GM23338 (cell line): ENCODE data around the gene GRIK2. TPM values are rescaled to one million over a fixed set of nuclear protein-coding genes. Genes with fewer than 3 reads are reported as not detected.

Experiments used
- ATAC-seq: fragments of 200-7000 bp; cut with Tn5 transposase; 3 replicates; pipeline ENCODE4 v1.9.1; 2020
- DNase-seq: peaks from one replicate; pipeline ENCODE4 v3.0.0-alpha.2; 2015; ENCODE audit warnings: low spot score
- H2AFZ ChIP-seq: fragments of 200-600 bp; sonication (generic); 2 replicates; pipeline ENCODE4 v1.8.0; 2016; ENCODE audit warnings: antibody characterized with exemption, mild to moderate bottlenecking, moderate library complexity
- H3F3A ChIP-seq: fragments of 200-600 bp; sonication (generic); replicated peaks from 2 replicates; pipeline ENCODE4 v1.8.0; 2017; ENCODE audit warnings: antibody characterized with exemption, mixed run types, low read depth
- H3K27ac ChIP-seq: fragments of 200-600 bp; sonication (generic); 2 replicates; pipeline ENCODE4 v1.6.1; 2016; ENCODE audit warnings: low read depth
- H3K27me3 ChIP-seq: fragments of 200-600 bp; sonication (generic); 2 replicates; pipeline ENCODE4 v1.8.0; 2016; ENCODE audit warnings: mild to moderate bottlenecking, mixed run types, moderate library complexity; ENCODE audit not compliant: insufficient read depth
- H3K36me3 ChIP-seq: fragments of 200-600 bp; sonication (generic); 2 replicates; pipeline ENCODE4 v1.8.0; 2016; ENCODE audit warnings: mild to moderate bottlenecking; ENCODE audit not compliant: insufficient read depth
- H3K4me1 ChIP-seq: fragments of 200-600 bp; sonication (generic); 2 replicates; pipeline ENCODE4 v1.8.0; 2016; ENCODE audit warnings: mild to moderate bottlenecking, moderate library complexity; ENCODE audit not compliant: insufficient read depth
- H3K4me2 ChIP-seq: fragments of 200-600 bp; sonication (generic); 2 replicates; pipeline ENCODE4 v1.7.1; 2017; ENCODE audit warnings: mixed run types
- H3K4me3 ChIP-seq: fragments of 200-600 bp; sonication (generic); 2 replicates; pipeline ENCODE4 v1.6.1; 2016; ENCODE audit warnings: mixed run types
- H3K79me2 ChIP-seq: fragments of 200-600 bp; sonication (generic); replicated peaks from 2 replicates; pipeline ENCODE4 v1.8.0; 2017; ENCODE audit warnings: mild to moderate bottlenecking; ENCODE audit not compliant: insufficient read depth
- H3K9me2 ChIP-seq: fragments of 200-600 bp; sonication (generic); 2 replicates; pipeline ENCODE4 v1.8.0; 2017; ENCODE audit not compliant: insufficient read depth
- H4K20me1 ChIP-seq: fragments of 200-600 bp; sonication (generic); replicated peaks from 2 replicates; pipeline ENCODE4 v1.8.0; 2017; ENCODE audit warnings: mild to moderate bottlenecking; ENCODE audit not compliant: insufficient read depth
- H3K27ac Mint-ChIP-seq: 2 replicates; pipeline ENCODE4 v1.8.0; 2020; ENCODE audit warnings: inconsistent platforms, mild to moderate bottlenecking, moderate library complexity, mixed read lengths
- H3K27me3 Mint-ChIP-seq: 3 replicates; pipeline ENCODE4 v1.8.0; 2022; ENCODE audit warnings: low read depth, mild to moderate bottlenecking, moderate library complexity, mixed read lengths, inconsistent platforms; ENCODE audit not compliant: insufficient read depth, poor library complexity
- H3K36me3 Mint-ChIP-seq: 3 replicates; pipeline ENCODE4 v1.8.0; 2021; ENCODE audit warnings: low read depth, mild to moderate bottlenecking, inconsistent platforms, moderate library complexity, mixed read lengths
- H3K4me1 Mint-ChIP-seq: 3 replicates; pipeline ENCODE4 v1.8.0; 2020; ENCODE audit warnings: mild to moderate bottlenecking, inconsistent platforms, mixed read lengths
- H3K4me3 Mint-ChIP-seq: 3 replicates; pipeline ENCODE4 v1.8.0; 2021; ENCODE audit warnings: moderate library complexity, mild to moderate bottlenecking, inconsistent platforms, mixed read lengths
- H3K9me3 Mint-ChIP-seq: 3 replicates; pipeline ENCODE4 v1.8.0; 2020; ENCODE audit warnings: moderate library complexity, mild to moderate bottlenecking, inconsistent platforms, mixed read lengths
- CREB1 ChIP-seq: fragments of 250-450 bp; sonication (Bioruptor Pico); IDR thresholded peaks from 2 replicates; pipeline ENCODE4 v1.5.0; 2020; ENCODE audit warnings: low read depth, mild to moderate bottlenecking, moderate library complexity
- EZH2phosphoT487 ChIP-seq: fragments of 200-600 bp; sonication (generic); IDR thresholded peaks from one replicate; pipeline ENCODE4 v1.8.1; 2018; ENCODE audit warnings: antibody characterized with exemption; ENCODE audit not compliant: unreplicated experiment
- JUNB ChIP-seq: IDR thresholded peaks from one replicate; pipeline ENCODE4 v1.6.1; 2016; ENCODE audit warnings: antibody characterized with exemption; ENCODE audit not compliant: unreplicated experiment
- NANOG ChIP-seq: IDR thresholded peaks from 2 replicates; pipeline ENCODE4 v1.6.1; 2016; ENCODE audit warnings: antibody characterized with exemption, borderline replicate concordance
- POLR2AphosphoS5 ChIP-seq: IDR thresholded peaks from 2 replicates; pipeline ENCODE4 v1.6.1; 2016; ENCODE audit warnings: antibody characterized with exemption, low read depth
- ZNF114 ChIP-seq: fragments of 250-450 bp; sonication (Bioruptor Pico); IDR thresholded peaks from 2 replicates; pipeline ENCODE4 v1.5.0; 2020; ENCODE audit warnings: mild to moderate bottlenecking, moderate library complexity
- ZNF331 ChIP-seq: fragments of 250-450 bp; sonication (Bioruptor Pico); IDR thresholded peaks from 2 replicates; pipeline ENCODE4 v1.5.0; 2020; ENCODE audit warnings: low read depth, mild to moderate bottlenecking, moderate library complexity
- polyA plus RNA-seq: library from polyadenylated mRNA; unstranded; fragments of >200 nt; fragmentation: Nextera tagmentation; extraction: Ambion mirVana; gene quantifications from 2 replicates; pipeline ENCODE4 v1.2.1, GENCODE V29; 2016
- total RNA-seq: library from RNA; depleted of rRNA; stranded (reverse); fragments of >200 nt; shearing (Covaris generic); gene quantifications from 2 replicates; pipeline ENCODE4 v1.2.3, GENCODE V29; 2014
- TF ChIP-seq, protein P1 (sequence below): IDR thresholded peaks from 2 replicates; pipeline ENCODE4 v1.6.1; 2016; ENCODE audit warnings: antibody characterized with exemption
- TF ChIP-seq, protein P2 (sequence below), 2 experiments: fragments of 200-600 bp in 1 of 2; sonication (generic) in 1 of 2; conservative IDR thresholded peaks; 2 replicates each; pipeline versions ENCODE4 v1.5.1 to v1.6.1; 2016 to 2017; ENCODE audit warnings: antibody characterized with exemption in 2 of 2, low read depth in 2 of 2, mild to moderate bottlenecking in 2 of 2, moderate library complexity in 1 of 2
- TF ChIP-seq, protein P3 (sequence below): IDR thresholded peaks from one replicate; pipeline ENCODE4 v1.6.1; 2018; ENCODE audit warnings: antibody characterized with exemption; ENCODE audit not compliant: unreplicated experiment

Gene GRIK2
- total and polyA plus RNA-seq, 2 experiments from 2014 or later, result 0.73 to 3.0 TPM

DNA sequence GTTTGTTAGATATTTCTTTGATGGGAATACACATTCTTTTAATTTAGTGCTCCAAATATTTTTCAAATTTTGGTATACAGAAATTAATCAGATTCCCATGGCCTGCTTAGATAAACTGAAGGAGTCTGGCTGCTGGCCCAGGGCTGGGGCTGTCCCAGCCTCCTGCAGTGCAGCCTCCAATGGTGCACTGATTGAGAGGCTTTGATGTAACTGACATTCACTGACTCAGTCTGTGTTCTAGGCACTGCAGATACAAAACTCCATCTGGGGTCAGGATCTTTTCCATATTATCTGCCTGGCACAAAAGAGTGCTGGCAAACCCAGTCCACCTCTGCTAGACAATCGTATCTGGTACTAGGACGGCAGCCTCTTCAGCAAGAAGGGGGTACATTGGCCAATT, 64.8 kb downstream of the GRIK2 start:
- H3K27ac Mint-ChIP-seq, result no peak overlapping the region
- ATAC-seq, result no peak

DNA sequence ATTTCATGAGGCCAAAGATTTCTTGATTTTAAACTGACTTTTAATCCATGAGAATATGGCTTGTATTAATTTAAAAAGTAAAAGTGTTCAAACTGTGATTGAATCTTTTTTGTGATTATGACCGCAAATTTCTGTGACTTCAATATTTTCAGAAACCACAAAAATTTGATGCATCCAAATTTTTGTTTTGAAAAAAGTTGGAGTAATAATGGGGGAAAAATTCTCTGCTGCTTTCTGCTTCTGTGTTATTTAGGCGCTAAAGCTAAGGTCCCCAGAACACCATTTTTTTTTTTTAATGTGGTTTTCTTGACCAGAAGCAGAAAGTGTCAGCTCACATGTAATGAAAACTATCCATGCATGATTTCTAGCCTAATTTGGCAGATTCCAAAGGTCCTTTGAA, 65.3 kb downstream of the GRIK2 start:
- no peaks in the 10 kb centered on the region; the same call in 2 of the 3 replicates for H3K9me3 Mint-ChIP-seq
- peaks cover 22% of the 10 kb centered on the region for H3K4me1 Mint-ChIP-seq
- no peak for ATAC-seq
- TF ChIP-seq ZNF331 (CRISPR knock-in tag), result no peak
- TF ChIP-seq, protein P1, sequence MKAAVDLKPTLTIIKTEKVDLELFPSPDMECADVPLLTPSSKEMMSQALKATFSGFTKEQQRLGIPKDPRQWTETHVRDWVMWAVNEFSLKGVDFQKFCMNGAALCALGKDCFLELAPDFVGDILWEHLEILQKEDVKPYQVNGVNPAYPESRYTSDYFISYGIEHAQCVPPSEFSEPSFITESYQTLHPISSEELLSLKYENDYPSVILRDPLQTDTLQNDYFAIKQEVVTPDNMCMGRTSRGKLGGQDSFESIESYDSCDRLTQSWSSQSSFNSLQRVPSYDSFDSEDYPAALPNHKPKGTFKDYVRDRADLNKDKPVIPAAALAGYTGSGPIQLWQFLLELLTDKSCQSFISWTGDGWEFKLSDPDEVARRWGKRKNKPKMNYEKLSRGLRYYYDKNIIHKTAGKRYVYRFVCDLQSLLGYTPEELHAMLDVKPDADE, result no peak
- no peak for TF ChIP-seq POLR2AphosphoS5
- no peak for TF ChIP-seq JUNB
- no peak for TF ChIP-seq CREB1 (CRISPR knock-in tag)
- no peak for TF ChIP-seq NANOG
- TF ChIP-seq ZNF114 (CRISPR knock-in tag), result no peak

More for the DNA sequence above, 64.8 kb downstream of the GRIK2 start:
- Histone ChIP-seq H3K36me3 (no peaks in the 10 kb centered on the region), H3F3A (no peaks in the 10 kb centered on the region), H3K27ac (no peak overlapping the region), H3K27me3 (no peaks in the 10 kb centered on the region), H2AFZ (no peak overlapping the region), H4K20me1 (no peaks in the 10 kb centered on the region), H3K4me3 (no peak overlapping the region), H3K4me1 (no peaks in the 10 kb centered on the region), H3K9me2 (0 out of 2 replicates have a peak, but pooled peaks cover 5% of the 10 kb centered on the region), H3K79me2 (no peaks in the 10 kb centered on the region), H3K4me2 (no peak overlapping the region)
- no peak for DNase-seq
- peaks cover 22% of the 10 kb centered on the region for H3K4me1 Mint-ChIP-seq
- no peaks in the 10 kb centered on the region for H3K36me3 Mint-ChIP-seq
- TF ChIP-seq, protein P2, sequence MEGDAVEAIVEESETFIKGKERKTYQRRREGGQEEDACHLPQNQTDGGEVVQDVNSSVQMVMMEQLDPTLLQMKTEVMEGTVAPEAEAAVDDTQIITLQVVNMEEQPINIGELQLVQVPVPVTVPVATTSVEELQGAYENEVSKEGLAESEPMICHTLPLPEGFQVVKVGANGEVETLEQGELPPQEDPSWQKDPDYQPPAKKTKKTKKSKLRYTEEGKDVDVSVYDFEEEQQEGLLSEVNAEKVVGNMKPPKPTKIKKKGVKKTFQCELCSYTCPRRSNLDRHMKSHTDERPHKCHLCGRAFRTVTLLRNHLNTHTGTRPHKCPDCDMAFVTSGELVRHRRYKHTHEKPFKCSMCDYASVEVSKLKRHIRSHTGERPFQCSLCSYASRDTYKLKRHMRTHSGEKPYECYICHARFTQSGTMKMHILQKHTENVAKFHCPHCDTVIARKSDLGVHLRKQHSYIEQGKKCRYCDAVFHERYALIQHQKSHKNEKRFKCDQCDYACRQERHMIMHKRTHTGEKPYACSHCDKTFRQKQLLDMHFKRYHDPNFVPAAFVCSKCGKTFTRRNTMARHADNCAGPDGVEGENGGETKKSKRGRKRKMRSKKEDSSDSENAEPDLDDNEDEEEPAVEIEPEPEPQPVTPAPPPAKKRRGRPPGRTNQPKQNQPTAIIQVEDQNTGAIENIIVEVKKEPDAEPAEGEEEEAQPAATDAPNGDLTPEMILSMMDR (conservative IDR thresholded peaks at IDR 0.05; ENCODE audit: low read depth in 2 of 2), result no peak
- TF ChIP-seq ZNF114 (CRISPR knock-in tag) (no peak), ZNF331 (CRISPR knock-in tag) (no peak), EZH2phosphoT487 (no peak)
- TF ChIP-seq, protein P3, sequence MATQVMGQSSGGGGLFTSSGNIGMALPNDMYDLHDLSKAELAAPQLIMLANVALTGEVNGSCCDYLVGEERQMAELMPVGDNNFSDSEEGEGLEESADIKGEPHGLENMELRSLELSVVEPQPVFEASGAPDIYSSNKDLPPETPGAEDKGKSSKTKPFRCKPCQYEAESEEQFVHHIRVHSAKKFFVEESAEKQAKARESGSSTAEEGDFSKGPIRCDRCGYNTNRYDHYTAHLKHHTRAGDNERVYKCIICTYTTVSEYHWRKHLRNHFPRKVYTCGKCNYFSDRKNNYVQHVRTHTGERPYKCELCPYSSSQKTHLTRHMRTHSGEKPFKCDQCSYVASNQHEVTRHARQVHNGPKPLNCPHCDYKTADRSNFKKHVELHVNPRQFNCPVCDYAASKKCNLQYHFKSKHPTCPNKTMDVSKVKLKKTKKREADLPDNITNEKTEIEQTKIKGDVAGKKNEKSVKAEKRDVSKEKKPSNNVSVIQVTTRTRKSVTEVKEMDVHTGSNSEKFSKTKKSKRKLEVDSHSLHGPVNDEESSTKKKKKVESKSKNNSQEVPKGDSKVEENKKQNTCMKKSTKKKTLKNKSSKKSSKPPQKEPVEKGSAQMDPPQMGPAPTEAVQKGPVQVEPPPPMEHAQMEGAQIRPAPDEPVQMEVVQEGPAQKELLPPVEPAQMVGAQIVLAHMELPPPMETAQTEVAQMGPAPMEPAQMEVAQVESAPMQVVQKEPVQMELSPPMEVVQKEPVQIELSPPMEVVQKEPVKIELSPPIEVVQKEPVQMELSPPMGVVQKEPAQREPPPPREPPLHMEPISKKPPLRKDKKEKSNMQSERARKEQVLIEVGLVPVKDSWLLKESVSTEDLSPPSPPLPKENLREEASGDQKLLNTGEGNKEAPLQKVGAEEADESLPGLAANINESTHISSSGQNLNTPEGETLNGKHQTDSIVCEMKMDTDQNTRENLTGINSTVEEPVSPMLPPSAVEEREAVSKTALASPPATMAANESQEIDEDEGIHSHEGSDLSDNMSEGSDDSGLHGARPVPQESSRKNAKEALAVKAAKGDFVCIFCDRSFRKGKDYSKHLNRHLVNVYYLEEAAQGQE, result no peak
- H3K4me3 Mint-ChIP-seq, result no peak overlapping the region
- H3K27me3 Mint-ChIP-seq, result no peaks in the 10 kb centered on the region
- no peaks in the 10 kb centered on the region; the same call in 2 of the 3 replicates for H3K9me3 Mint-ChIP-seq

More for the DNA sequence above, 65.3 kb downstream of the GRIK2 start:
- no peak for DNase-seq
- H4K20me1 ChIP-seq, result no peaks in the 10 kb centered on the region
- no peaks in the 10 kb centered on the region for H3K4me1 ChIP-seq
- H3K4me2 ChIP-seq, result no peak overlapping the region
- H3K4me3 ChIP-seq, result no peak overlapping the region
- no peak overlapping the region for H3K27ac ChIP-seq
- Mint-ChIP-seq H3K36me3 (no peaks in the 10 kb centered on the region), H3K27me3 (no peaks in the 10 kb centered on the region), H3K27ac (no peak overlapping the region), H3K4me3 (no peak overlapping the region)
- 0 out of 2 replicates have a peak, but pooled peaks cover 5% of the 10 kb centered on the region for H3K9me2 ChIP-seq
- H3K27me3 ChIP-seq, result no peaks in the 10 kb centered on the region
- no peaks in the 10 kb centered on the region for H3F3A ChIP-seq
- H2AFZ ChIP-seq, result no peak overlapping the region
- H3K79me2 ChIP-seq, result no peaks in the 10 kb centered on the region
- no peaks in the 10 kb centered on the region for H3K36me3 ChIP-seq
